Activated B cell treated with CpG ODN at 0.5 μM for 24 hours (primary cell): Measurements from ENCODE around the gene TTC34. TPM values are rescaled to one million over a fixed set of nuclear protein-coding genes. Genes with fewer than 3 reads are reported as not detected.

ENCODE experiments used
- ATAC-seq: fragments of 200-7000 bp; cut with Tn5 transposase; one replicate; pipeline ENCODE4 v1.10.0; 2021; ENCODE audit warnings: low read depth, mild to moderate bottlenecking, moderate library complexity
- CTCF ChIA-PET: fragments of 350-600 bp; sonication (Branson Sonifier 250); formaldehyde crosslinking; loops from one replicate; lab custom pipeline; 2021; ENCODE audit warnings: antibody characterized with exemption; lab: Charles Lee
- POLR2A ChIA-PET: fragments of 350-600 bp; sonication (Branson Sonifier 250); formaldehyde crosslinking; loops from one replicate; lab custom pipeline; 2021; ENCODE audit warnings: antibody characterized with exemption; lab: Charles Lee
- DNase-seq: peaks from one replicate; pipeline ENCODE4 v3.0.0; 2022
- H3K27ac Mint-ChIP-seq: one replicate; pipeline ENCODE4 v1.8.0; 2020; ENCODE audit warnings: mixed read lengths
- H3K27me3 Mint-ChIP-seq: one replicate; pipeline ENCODE4 v1.8.0; 2021; ENCODE audit warnings: mixed read lengths
- H3K36me3 Mint-ChIP-seq: one replicate; pipeline ENCODE4 v1.8.0; 2021; ENCODE audit warnings: low read depth, mixed read lengths
- H3K4me1 Mint-ChIP-seq: one replicate; pipeline ENCODE4 v1.8.0; 2021; ENCODE audit warnings: mixed read lengths
- H3K4me3 Mint-ChIP-seq: one replicate; pipeline ENCODE4 v1.8.0; 2020; ENCODE audit warnings: mild to moderate bottlenecking, mixed read lengths
- H3K9me3 Mint-ChIP-seq: one replicate; pipeline ENCODE4 v1.8.0; 2020; ENCODE audit warnings: mixed read lengths
- intact Hi-C: fragments of 100-400 bp; cut with micrococcal nuclease; formaldehyde crosslinking; loops from one replicate; pipeline ENCODE4 v1.15.1; 2024
- total RNA-seq: library from RNA; stranded (reverse); gene quantifications from 2 replicates; pipeline ENCODE4 v1.2.3, GENCODE V29; 2022
- TF ChIP-seq, protein P1 (sequence below): fragments of 200-600 bp; IDR thresholded peaks from one replicate; pipeline ENCODE4 v1.8.0; 2022; ENCODE audit warnings: antibody characterized with exemption, mild to moderate bottlenecking

TTC34 gene
- total RNA-seq, 1 donor from 2014 or later: 4.5 TPM

DNA sequence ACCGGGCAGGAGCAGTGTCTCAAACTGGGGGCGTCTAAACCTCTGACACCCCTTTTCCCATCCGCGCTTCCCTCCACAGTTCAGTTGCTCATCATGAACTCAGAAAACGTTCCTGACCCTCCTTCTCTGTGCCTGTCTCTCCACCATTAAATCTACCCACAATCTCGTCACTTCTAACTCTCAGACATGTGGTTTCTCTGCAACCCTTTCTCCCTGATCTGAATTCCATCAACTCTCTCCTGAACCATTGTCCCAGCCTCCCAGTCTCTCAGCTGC is 3.8 kb downstream of the TTC34 start:
- H3K27ac Mint-ChIP-seq: no peak overlapping the region
- CTCF ChIA-PET: no interaction called here
- no peak for DNase-seq
- POLR2A ChIA-PET: no interaction called here
- peaks cover under 1% of the 10 kb centered on the region for H3K27me3 Mint-ChIP-seq
- TF ChIP-seq, protein P1, sequence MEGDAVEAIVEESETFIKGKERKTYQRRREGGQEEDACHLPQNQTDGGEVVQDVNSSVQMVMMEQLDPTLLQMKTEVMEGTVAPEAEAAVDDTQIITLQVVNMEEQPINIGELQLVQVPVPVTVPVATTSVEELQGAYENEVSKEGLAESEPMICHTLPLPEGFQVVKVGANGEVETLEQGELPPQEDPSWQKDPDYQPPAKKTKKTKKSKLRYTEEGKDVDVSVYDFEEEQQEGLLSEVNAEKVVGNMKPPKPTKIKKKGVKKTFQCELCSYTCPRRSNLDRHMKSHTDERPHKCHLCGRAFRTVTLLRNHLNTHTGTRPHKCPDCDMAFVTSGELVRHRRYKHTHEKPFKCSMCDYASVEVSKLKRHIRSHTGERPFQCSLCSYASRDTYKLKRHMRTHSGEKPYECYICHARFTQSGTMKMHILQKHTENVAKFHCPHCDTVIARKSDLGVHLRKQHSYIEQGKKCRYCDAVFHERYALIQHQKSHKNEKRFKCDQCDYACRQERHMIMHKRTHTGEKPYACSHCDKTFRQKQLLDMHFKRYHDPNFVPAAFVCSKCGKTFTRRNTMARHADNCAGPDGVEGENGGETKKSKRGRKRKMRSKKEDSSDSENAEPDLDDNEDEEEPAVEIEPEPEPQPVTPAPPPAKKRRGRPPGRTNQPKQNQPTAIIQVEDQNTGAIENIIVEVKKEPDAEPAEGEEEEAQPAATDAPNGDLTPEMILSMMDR: no peak
- no peak for ATAC-seq
- no peaks in the 10 kb centered on the region for H3K36me3 Mint-ChIP-seq
- H3K4me3 Mint-ChIP-seq: no peak overlapping the region
- intact Hi-C loops: no loop called here
- H3K9me3 Mint-ChIP-seq: peaks cover 7% of the 10 kb centered on the region
- H3K4me1 Mint-ChIP-seq: no peaks in the 10 kb centered on the region

- ChIA-PET CTCF (no interaction called here), POLR2A (no interaction called here)
- ATAC-seq (no peak), DNase-seq (no peak)
- H3K27ac Mint-ChIP-seq: no peak overlapping the region
- H3K4me3 Mint-ChIP-seq: no peak overlapping the region
- H3K36me3 Mint-ChIP-seq: no peaks in the 10 kb centered on the region
- intact Hi-C loops: no loop called here
- H3K27me3 Mint-ChIP-seq: peaks cover 5% of the 10 kb centered on the region
- H3K4me1 Mint-ChIP-seq: no peaks in the 10 kb centered on the region
- TF ChIP-seq, protein P1: no peak
- H3K9me3 Mint-ChIP-seq: peaks cover 9% of the 10 kb centered on the region
These were observed 4.4 kb downstream of the TTC34 start for GRCh38 chr1:2796890-2797740.

GRCh38 chr1:2795926-2796325 is 5.6 kb downstream of the TTC34 start:
- no peak overlapping the region for H3K27ac Mint-ChIP-seq
- no peak for DNase-seq
- H3K4me3 Mint-ChIP-seq: no peak overlapping the region
- no peak for ATAC-seq
- ChIA-PET POLR2A (no interaction called here), CTCF (no interaction called here)
- peaks cover 3% of the 10 kb centered on the region for H3K36me3 Mint-ChIP-seq
- peaks cover 10% of the 10 kb centered on the region for H3K9me3 Mint-ChIP-seq
- intact Hi-C loops: no loop called here
- H3K4me1 Mint-ChIP-seq: no peaks in the 10 kb centered on the region
- peaks cover 5% of the 10 kb centered on the region for H3K27me3 Mint-ChIP-seq
- TF ChIP-seq, protein P1: no peak

- ATAC-seq: no peak
These were observed 10.3 kb downstream of the TTC34 start for GRCh38 chr1:2791027-2791760.

More at GRCh38 chr1:2791027-2791760, 10.3 kb downstream of the TTC34 start:
- intact Hi-C loops: no loop called here
- ChIA-PET CTCF (no interaction called here), POLR2A (no interaction called here)
- TF ChIP-seq, protein P1: no peak
- DNase-seq: no peak
- Mint-ChIP-seq H3K27ac (no peak overlapping the region), H3K4me3 (no peak overlapping the region), H3K27me3 (peaks cover 22% of the 10 kb centered on the region), H3K9me3 (peaks cover 10% of the 10 kb centered on the region), H3K36me3 (peaks cover 3% of the 10 kb centered on the region), H3K4me1 (peaks cover 2% of the 10 kb centered on the region)
